Vagina (tissue), 2 donors: Measurements from ENCODE around the gene BUD31.

Source experiments
- POLR2AphosphoS5 ChIP-seq, 2 donors: sonication (generic); formaldehyde crosslinking; IDR thresholded peaks; one replicate each; pipeline ENCODE4 v1.9.0; 2017; ENCODE audit warnings: antibody characterized with exemption in 2 of 2, mild to moderate bottlenecking in 2 of 2, low read depth in 1 of 2; ENCODE audit not compliant: insufficient read depth in 1 of 2
- TF ChIP-seq, protein P1 (sequence below), 3 experiments: fragments of 450-650 bp in 2 of 3; fragments of 200-600 bp in 1 of 3; sonication (generic) in 1 of 3; IDR thresholded peaks; one replicate each; pipeline ENCODE4 v1.5.1; 2017 to 2019; ENCODE audit warnings: antibody characterized with exemption in 3 of 3, mild to moderate bottlenecking in 2 of 3, moderate library complexity in 2 of 3

DNA sequence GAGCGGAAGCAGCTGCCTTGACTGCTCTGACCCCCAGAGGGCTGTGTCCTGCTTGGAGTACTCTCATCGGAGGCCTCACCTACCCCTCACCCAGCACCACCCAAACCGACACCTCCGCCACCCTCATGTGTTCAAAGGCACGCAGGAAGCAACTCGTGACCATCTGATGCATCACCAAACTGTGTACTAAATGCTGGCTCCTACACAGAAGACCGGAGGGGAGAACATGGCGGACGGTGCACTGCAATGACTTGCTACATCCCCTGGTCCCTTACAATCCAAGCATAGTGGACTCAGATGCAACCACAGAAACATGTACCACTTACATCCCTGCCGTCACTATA, 3.8 kb upstream of the BUD31 start:
- TF ChIP-seq, protein P1, sequence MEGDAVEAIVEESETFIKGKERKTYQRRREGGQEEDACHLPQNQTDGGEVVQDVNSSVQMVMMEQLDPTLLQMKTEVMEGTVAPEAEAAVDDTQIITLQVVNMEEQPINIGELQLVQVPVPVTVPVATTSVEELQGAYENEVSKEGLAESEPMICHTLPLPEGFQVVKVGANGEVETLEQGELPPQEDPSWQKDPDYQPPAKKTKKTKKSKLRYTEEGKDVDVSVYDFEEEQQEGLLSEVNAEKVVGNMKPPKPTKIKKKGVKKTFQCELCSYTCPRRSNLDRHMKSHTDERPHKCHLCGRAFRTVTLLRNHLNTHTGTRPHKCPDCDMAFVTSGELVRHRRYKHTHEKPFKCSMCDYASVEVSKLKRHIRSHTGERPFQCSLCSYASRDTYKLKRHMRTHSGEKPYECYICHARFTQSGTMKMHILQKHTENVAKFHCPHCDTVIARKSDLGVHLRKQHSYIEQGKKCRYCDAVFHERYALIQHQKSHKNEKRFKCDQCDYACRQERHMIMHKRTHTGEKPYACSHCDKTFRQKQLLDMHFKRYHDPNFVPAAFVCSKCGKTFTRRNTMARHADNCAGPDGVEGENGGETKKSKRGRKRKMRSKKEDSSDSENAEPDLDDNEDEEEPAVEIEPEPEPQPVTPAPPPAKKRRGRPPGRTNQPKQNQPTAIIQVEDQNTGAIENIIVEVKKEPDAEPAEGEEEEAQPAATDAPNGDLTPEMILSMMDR (IDR thresholded peaks at IDR 0.05) = no peak
- no peak for TF ChIP-seq POLR2AphosphoS5 (IDR thresholded peaks at IDR 0.05; ENCODE audit: insufficient read depth in 1 of 2, low read depth in 1 of 2)
